C4-2B (cell line): ENCODE results near the gene TULP4.

Experiments used
- H3K27ac ChIP-seq: fragments of 450-650 bp; 2 replicates; pipeline ENCODE4 v1.5.1; 2017
- ZFX ChIP-seq: fragments of 450-650 bp; IDR thresholded peaks from 2 replicates; pipeline ENCODE4 v1.6.1; 2017
- TF ChIP-seq, protein P1 (sequence below): fragments of 450-650 bp; conservative IDR thresholded peaks from 2 replicates; pipeline ENCODE4 v1.5.1; 2017; ENCODE audit warnings: mild to moderate bottlenecking

The TULP4 gene

DNA sequence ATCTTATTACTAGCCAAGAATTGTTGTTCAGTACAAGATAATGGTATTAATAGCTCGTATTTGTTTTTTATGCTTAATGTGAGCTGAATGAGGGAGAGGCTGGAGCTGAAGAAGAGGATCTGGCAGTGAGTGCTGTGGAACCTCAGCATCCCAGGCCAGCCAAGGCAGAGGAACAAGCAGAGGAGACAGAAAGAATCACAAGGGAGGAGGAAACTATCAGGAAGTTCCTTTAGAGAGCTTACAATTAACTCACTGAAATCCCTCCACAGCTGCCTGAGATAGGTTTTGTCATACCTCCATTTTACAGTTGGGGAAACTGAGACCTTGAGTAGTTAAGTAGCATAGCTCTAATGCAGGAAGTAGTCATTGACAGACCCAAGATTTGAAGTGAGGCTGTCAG lies 39.9 kb upstream of the TULP4 start:
- no peak for TF ChIP-seq ZFX
- TF ChIP-seq, protein P1, sequence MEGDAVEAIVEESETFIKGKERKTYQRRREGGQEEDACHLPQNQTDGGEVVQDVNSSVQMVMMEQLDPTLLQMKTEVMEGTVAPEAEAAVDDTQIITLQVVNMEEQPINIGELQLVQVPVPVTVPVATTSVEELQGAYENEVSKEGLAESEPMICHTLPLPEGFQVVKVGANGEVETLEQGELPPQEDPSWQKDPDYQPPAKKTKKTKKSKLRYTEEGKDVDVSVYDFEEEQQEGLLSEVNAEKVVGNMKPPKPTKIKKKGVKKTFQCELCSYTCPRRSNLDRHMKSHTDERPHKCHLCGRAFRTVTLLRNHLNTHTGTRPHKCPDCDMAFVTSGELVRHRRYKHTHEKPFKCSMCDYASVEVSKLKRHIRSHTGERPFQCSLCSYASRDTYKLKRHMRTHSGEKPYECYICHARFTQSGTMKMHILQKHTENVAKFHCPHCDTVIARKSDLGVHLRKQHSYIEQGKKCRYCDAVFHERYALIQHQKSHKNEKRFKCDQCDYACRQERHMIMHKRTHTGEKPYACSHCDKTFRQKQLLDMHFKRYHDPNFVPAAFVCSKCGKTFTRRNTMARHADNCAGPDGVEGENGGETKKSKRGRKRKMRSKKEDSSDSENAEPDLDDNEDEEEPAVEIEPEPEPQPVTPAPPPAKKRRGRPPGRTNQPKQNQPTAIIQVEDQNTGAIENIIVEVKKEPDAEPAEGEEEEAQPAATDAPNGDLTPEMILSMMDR = no peak

DNA sequence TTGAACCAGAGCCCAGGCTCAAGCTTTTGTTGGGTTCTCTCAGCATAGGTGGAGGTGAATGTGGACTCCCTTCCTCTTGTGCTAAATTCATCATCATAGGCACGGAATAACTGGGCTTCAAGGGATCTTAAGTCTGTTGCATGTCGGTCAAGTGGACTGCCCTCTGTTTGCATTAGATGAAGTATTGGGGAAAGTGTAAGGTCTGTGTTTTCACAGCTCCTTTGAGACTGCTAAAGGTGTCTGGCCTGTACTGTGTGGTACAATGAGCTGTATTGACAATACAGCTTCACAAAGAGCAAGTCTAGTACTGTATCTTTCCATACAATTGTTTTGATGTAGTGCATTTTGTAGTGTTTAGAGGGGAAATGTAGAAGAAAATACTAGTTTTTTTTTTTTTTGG lies 34.3 kb upstream of the TULP4 start:
- TF ChIP-seq, protein P1 = no peak
- no peak for TF ChIP-seq ZFX

More for the DNA sequence above, 39.9 kb upstream of the TULP4 start:
- H3K27ac ChIP-seq = no peak overlapping the region

DNA sequence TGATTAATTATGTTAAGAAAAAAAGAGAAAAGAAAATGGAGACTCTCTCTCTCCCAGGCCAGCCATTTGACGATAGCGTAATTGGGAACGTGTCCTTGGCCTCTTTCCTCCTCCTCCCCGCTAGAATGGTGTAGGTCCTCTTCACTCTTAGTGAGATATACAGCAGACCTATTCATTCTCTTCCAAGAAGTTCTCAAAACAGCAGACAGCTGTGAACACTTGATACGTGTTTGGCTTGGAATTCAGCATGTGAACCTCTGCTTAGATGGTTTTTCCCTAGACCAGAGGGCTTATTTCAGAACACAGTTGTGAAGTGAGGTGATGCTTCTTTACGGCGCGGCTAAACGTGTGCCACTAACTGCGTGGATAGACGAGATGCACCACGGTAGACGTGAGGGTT lies 32.6 kb upstream of the TULP4 start:
- no peak overlapping the region for H3K27ac ChIP-seq
- TF ChIP-seq, protein P1 = no peak

More for the DNA sequence above, 34.3 kb upstream of the TULP4 start:
- H3K27ac ChIP-seq = no peak overlapping the region

DNA sequence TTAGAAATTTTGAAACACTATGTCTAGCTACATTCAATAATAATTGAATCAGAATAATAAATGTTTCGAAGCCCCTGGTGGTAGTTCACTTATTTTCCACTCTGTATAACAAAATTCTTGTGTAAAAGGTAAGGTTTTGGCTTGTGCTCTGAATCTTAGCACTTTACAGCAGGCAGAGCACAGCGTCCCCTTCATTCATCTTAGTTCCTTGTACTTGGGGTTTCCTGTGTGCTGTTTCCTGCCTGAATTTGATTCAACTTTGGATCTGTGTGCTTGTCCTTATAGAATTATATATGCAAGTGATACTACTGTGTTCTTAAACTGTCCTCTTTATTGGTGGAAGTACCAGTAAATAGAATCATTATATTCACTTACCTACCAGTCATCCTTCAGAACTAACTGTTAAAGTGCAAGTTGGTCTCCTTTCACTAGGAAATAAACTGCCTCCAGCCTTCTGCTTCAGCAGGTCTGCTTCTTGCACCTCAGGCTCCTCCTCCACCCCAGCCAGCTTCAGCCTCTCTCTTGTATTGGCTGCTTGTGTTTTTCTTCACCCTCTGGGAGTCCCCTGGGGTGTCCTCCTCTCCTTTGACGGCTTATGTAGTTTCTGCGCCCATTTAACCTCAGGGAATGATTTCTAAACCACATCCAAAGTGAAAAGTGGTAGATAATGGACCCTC lies 28.8 kb upstream of the TULP4 start:
- H3K27ac ChIP-seq = no peak overlapping the region
- TF ChIP-seq ZFX = no peak
- TF ChIP-seq, protein P1 = no peak

DNA sequence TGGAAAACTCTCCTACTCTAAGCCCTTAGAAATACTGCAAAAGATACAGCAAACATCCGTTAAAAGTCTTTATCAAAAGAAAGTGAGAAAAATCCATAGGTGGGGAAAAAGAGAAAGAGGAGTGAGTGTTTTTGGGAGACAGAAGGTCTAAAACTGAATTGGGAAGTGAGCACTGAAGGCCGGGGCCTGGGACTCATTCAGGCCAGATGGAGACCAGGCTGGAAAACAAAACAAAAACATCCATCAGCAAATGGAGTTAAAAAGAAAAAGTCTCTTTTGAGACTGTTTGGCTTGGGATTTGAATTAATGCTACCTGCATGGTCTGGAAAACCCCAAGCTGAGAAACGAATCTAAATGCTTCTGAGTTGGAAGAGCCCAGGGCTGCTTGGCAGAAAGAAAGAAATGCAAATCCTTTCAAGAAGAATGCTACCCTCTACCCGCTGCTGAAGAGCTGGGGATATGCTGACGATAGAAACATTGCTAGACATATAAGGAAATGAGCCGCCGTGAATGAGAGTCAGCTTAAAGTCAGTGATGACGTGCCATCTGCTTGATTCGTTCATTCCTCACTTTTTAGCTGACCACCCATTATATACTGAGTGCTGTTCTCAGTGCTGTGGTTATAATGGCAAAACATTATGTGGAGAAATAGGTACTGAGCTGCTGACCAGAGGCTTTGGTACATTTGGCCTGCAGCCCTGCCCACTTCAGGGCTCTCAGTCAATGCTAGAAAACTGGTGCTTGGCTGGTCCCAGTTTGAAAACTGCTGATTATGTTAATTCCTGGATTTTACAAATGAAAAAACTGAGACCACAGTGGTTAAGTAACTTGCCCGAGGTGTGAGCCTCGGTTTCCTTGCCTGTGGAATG lies 28.0 kb upstream of the TULP4 start:
- H3K27ac ChIP-seq = no peak overlapping the region
- TF ChIP-seq, protein P1 = no peak
- no peak for TF ChIP-seq ZFX

DNA sequence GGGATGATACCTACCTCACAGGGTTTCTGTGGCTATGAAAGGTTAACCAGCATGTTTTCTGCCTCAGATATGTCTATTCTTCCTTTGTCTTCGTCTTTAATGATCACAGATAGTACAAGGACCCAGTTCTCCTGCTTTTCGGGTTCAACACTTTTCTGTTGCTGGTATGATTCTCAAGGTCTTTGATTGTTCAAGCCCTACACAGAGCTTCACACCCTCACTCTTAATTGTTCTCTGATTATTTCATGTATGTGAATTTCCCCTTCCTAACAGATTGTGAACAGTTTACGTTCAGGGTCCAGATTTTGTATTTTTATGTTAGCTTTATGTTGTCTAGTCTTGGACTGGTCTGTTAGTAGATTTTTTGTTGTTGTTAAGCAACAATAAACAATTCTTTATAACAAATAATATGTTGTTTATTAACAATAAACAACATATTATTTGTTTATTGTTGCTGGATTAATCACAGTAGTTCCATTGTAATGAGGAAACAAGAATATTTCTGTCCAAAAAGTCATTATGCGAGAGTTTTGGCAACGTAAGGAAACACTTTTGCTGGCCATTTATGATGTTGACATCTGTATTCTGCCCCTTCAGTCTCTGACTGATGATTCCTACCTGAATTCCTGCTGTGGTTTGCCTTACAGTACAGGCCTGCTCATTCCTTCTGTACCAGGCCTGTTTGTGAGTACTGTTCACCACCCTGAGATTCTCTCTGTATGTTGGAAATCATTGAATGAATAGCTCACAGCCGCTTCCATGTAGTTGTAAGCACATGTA lies 27.2 kb upstream of the TULP4 start:
- no peak overlapping the region for H3K27ac ChIP-seq
- TF ChIP-seq ZFX = no peak
- TF ChIP-seq, protein P1 = no peak
